Breast epithelium (tissue), 3 donors: ENCODE data around the gene PPM1G.

Source experiments
- POLR2A ChIP-seq: fragments of 450-650 bp; IDR thresholded peaks from one replicate; pipeline ENCODE4 v1.6.1; 2016; ENCODE audit warnings: antibody characterized with exemption, mild to moderate bottlenecking, moderate library complexity
- POLR2AphosphoS5 ChIP-seq, 3 donors: sonication (generic); formaldehyde crosslinking; IDR thresholded peaks; one replicate each; pipeline ENCODE4 v1.6.1; 2017; ENCODE audit warnings: antibody characterized with exemption in 3 of 3
- TF ChIP-seq, protein P1 (sequence below), 3 donors: fragments of 450-650 bp; IDR thresholded peaks; one replicate each; pipeline ENCODE4 v1.5.1; 2016 to 2017; ENCODE audit warnings: antibody characterized with exemption in 3 of 3, mild to moderate bottlenecking in 3 of 3, moderate library complexity in 3 of 3

DNA sequence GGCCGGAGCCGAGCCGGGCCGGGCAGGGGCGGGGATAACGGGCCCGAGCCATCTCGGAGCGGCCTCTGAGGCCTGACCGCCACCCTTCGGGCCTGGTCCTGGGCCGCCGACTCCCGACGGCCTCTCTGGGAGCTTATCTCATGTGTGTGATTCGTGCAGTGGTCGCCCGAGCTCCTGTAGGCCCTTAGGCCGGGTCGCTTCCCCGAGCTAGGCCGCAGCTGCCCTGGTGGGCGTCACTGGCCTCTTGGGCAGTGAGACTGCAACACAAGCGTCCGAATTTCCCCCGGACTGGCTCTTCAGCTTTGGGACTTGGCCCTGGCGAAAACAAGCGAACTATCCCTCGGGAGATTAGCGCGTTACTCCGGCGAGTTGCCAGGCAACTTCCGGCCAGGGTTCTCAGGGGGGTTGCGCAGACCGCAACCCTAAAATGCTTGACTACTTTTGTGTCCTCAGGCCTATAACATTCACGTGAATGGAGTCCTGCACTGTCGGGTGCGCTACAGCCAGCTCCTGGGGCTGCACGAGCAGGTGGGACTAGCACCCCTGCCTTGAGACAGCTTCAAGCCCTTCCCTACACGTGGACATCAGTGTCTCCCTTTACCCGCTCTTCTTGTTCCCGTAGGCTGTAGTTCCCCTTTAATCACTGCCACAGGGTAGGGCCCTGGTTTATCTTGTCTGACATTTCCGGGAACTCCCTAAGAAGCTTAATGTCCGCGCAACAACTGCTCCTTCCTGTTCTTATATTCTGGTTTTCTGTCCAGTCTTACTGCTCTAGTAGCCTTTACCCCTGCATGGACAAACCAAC lies 38.4 kb downstream of the PPM1G start:
- TF ChIP-seq, protein P1, sequence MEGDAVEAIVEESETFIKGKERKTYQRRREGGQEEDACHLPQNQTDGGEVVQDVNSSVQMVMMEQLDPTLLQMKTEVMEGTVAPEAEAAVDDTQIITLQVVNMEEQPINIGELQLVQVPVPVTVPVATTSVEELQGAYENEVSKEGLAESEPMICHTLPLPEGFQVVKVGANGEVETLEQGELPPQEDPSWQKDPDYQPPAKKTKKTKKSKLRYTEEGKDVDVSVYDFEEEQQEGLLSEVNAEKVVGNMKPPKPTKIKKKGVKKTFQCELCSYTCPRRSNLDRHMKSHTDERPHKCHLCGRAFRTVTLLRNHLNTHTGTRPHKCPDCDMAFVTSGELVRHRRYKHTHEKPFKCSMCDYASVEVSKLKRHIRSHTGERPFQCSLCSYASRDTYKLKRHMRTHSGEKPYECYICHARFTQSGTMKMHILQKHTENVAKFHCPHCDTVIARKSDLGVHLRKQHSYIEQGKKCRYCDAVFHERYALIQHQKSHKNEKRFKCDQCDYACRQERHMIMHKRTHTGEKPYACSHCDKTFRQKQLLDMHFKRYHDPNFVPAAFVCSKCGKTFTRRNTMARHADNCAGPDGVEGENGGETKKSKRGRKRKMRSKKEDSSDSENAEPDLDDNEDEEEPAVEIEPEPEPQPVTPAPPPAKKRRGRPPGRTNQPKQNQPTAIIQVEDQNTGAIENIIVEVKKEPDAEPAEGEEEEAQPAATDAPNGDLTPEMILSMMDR (IDR thresholded peaks at IDR 0.05), result no peak
- TF ChIP-seq POLR2A, result no peak
- TF ChIP-seq POLR2AphosphoS5 (IDR thresholded peaks at IDR 0.05), result no peak
